Ecto neural progenitor cell (in vitro differentiated cells): ENCODE data around the gene KIRREL2.
"Not testable (repeated sequence)": the region's sequence is repeated elsewhere in the genome, so short reads cannot be mapped to it uniquely, and the experiment has no call there.

Experiments used
- DNase-seq: peaks from one replicate; pipeline ENCODE4 v3.0.0-alpha.2; 2018; ENCODE audit warnings: low spot score

The KIRREL2 gene

GRCh38 chr19:35897706-35898451 lies 41.2 kb downstream of the KIRREL2 start:
- DNase-seq: no peak

DNA sequence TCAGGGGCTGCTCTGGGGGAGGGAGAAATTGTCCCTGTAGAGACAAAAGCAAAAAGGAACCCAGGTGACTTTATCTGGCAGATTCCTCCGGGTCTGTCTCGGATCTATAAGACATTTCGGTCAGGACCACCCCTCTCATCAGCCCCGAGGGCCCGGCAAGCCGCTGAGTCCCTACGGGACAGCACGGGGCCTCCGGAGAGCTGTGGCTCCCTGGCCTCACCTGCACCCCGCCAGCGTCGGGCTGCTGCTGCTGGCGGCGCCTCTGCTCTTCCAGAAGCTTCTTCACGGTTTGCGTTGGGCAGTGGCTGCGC lies 41.7 kb downstream of the KIRREL2 start:
- no peak for DNase-seq

GRCh38 chr19:35899547-35900214 lies 43.0 kb downstream of the KIRREL2 start:
- peak; percentile 66 for DNase-seq

- DNase-seq: no peak
Measured at GRCh38 chr19:35901055-35901644, 44.4 kb downstream of the KIRREL2 start.

DNA sequence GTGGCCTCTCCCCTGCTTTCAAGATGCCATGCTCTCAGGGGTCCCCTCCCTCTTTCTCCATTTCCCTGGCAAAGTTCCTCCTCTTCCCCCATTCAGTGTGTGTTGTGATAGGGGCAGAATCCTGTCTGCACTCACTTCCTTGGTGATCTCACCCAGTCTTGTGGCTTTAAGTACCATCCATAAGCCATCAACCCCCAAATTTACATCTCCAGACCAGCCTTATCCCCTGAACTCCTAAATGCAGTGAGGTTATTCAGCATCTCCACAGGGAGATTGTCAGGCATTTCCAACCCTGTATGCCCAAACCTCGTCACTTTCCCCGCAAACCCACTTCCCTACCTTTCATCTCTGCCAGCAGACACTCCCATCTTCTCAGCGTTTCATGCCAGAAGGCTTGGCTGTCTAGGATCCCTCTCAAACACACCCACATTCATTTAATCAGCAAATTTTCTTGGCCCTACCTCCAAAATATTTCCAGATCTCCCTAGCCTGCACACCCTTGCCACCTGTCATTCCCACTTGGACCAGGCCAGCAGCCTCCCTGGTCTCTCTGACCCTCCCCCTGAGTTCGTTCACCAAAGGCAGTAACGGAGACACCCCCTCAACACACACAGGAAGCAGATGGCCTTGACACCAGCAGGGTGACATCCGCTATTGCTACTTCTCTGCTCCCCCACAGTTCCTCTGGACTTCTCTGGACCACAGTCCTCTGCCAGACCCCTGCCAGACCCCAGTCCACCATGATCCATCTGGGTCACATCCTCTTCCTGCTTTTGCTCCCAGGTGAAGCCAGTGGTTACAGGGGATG lies 45.3 kb downstream of the KIRREL2 start, which contains the start of gene HCST:
Gene HCST (plus strand): TSS at position 676 of the 808 bp plus-strand sequence. CDS start 65 bp downstream, at position 741.
- no peak for DNase-seq

DNA sequence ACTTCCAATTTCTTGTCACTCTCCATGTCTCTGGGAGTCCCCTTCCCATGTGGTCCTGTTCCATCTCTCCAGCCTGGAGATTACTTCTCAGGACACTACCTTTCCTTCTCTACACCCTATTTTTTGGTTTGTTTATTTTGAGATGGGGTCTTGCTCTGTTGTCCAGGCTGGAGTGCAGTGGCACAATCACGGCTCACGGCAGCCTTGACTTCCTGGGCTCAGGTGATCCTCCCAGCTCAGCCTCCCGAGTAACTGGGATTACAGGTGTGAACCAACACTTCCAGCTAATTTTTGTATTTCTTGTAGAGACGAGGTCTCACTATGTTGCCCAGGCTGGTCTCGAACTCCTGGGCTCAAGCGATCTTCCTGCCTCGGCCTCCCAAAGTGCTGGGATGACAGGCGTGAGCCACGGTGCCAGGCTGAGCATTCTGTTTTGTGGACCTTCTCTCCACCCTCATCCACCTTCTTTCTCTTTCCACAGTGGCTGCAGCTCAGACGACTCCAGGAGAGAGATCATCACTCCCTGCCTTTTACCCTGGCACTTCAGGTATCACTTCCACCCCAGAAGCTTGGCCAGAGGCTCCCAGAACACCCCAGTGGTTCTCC lies 46.3 kb downstream of the KIRREL2 start:
- DNase-seq: no peak

DNA sequence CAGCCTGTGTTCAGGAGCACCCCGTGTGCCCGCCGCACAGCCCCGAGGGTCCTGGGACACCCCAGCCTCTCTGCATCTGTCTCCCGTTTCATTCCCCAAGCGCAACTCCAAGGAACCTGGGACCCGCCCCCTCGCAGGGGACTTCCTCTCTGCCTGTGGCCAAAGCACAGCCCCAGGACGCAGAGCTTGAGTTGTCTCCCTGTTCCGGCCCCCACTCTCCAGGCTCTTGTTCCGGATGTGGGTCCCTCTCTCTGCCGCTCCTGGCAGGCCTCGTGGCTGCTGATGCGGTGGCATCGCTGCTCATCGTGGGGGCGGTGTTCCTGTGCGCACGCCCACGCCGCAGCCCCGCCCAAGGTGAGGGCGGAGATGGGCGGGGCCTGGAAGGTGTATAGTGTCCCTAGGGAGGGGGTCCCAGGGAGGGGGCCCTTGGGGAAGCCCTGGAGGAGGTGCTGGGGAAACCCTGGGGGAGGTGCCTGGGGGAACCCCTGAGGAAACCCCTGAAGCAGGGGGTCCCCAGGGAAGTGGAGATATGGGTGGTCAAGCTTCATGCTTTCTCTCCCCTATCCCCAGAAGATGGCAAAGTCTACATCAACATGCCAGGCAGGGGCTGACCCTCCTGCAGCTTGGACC lies 47.0 kb downstream of the KIRREL2 start:
- DNase-seq: peak; percentile 71

DNA sequence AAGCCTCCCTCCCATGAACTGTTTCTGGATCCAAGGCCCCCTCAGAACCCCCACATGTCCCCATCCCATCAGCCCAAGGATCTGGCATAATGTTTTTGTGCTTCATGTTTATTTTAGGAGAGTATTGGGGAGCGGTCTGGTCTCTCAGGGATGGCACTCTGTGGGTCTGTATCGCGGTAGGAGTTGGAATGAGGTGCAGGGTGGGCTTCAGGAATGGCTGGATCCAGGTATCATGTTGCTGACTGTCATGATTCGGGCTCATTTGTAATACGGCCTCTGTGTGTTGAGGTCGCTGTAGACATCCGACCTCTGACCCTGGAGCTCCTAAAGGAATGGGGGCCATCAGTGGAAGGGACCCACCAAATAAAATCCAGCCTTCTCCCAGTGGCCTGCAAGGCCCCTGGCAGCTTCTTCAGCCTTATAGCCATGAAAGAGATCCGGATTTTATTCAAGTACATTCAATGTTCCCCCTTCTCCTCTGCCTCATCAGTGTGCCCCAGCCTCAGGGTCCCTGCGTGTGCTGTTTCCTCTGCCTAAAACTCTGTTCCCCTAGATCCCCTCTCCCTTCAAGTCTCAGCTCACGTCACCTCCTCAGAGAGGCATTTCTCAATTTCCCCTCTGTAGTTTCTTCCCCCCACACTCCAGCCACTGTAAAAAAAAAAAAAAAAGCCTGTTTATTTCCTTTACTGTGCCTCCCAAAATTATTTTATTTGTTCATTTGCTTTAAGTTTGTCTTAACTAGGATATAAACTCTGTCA lies 47.8 kb downstream of the KIRREL2 start:
- no peak for DNase-seq

DNA sequence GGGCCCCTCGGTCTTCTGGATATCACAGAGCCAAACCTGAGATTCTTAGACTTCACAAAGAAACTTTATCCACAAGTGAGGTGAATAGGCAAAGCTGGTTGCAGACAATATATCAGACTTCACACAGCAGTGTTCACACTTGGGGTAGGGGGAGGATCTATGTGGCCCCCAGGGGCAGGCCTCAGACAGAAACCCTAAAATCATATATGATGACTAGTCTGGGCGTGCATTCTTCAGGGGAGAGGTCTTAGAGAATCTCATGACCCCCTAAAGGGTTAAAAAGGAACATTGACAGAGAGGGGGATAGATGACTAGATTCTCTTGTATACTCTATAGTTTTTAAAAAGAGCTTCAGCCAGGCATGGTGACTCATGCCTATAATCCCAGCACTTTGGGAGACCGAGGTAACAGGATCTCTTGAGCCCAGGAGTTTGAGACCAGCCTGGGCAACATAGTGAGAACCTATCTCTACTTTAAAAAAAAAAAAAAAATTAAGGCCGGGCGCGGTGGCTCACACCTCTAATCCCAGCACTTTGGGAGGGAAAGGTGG lies 48.5 kb downstream of the KIRREL2 start:
- DNase-seq: no peak

GRCh38 chr19:35907377-35907745 lies 50.6 kb downstream of the KIRREL2 start:
- no peak for DNase-seq

- no peak for DNase-seq
Measured at GRCh38 chr19:35908010-35908441, 51.3 kb downstream of the KIRREL2 start, which contains the start of gene TYROBP. TSS of gene TYROBP (minus strand) at chr19:35908295. CDS start at chr19:35908228, 67 bp downstream.

GRCh38 chr19:35908973-35909683 lies 52.4 kb downstream of the KIRREL2 start:
- no peak for DNase-seq

GRCh38 chr19:35909684-35910035 lies 52.9 kb downstream of the KIRREL2 start:
- DNase-seq: no peak

DNA sequence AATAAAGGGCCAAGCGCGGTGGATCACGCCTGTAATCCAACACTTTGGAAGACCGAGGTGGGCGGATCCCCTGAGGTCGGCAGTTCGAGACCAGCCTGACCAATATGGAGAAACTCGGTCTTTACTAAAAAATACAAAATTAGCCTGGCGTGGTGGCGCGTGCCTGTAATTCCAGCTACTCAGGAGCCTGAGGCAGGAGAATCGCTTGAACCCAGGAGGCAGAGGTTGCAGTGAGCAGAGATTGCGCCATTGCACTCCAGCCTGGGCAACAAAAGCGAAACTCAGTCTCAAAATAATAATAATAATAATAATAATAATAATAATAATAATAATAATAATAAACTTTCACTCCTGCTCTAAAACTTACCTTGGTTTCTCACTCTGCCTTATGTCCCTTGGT lies 53.6 kb downstream of the KIRREL2 start:
- not testable (repeated sequence) for DNase-seq

GRCh38 chr19:35911173-35911572 lies 54.5 kb downstream of the KIRREL2 start:
- no peak for DNase-seq

- no peak for DNase-seq
Measured at GRCh38 chr19:35911790-35912189, 55.1 kb downstream of the KIRREL2 start.

DNA sequence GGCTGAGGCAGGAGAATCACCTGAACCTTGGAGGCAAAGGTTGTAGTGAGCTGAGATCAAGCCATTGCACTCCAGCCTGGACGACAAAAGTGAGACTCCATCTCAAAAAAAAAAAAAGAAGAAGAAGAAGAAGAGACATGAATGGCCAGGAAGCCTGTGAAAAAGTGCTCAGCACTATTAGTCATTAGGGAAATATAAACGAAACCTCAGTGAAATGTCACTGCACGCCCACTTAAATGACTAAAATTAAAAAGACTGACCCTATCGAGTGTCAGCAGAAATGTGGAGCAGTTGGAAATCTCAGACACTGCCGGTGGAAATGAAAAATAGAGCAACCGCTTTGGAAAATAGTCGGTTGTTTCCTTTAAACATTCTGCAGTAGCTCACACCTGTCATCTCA lies 56.9 kb downstream of the KIRREL2 start:
- no peak for DNase-seq

DNA sequence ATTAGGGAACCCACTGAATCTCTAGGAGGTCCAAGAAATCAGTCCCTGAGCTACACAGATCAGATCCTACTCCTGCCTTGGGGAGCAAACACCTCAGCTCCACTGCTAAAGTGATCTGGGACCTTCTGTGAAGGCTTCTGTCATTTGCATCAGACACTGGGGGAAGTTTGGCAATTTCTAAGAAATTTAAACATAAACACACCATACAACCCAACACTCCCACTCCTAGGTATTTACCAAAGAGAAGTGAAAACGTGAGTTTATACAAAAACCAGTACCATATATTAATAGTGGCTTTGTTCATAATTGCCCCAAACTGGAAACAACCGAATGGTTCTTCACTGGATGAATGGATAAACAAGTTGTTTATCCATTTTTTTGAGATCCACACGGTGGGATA lies 58.7 kb downstream of the KIRREL2 start:
- DNase-seq: no peak
